Smooth muscle cell (in vitro differentiated cells): Measurements from ENCODE around the gene ZIC1. TPM values are rescaled to one million over a fixed set of nuclear protein-coding genes. Genes with fewer than 3 reads are reported as not detected.

ENCODE experiments used
- DNase-seq: peaks from one replicate; lab custom pipeline; 2025; ENCODE audit not compliant: unreplicated experiment; lab: John Stamatoyannopoulos, UW
- H2AFZ ChIP-seq: fragments of 200-600 bp; sonication (generic); 2 replicates; pipeline ENCODE4 v1.6.0; 2016; ENCODE audit warnings: antibody characterized with exemption, low read depth, mild to moderate bottlenecking
- H3F3A ChIP-seq: fragments of 200-600 bp; sonication (generic); 2 replicates; pipeline ENCODE4 v1.6.0; 2017; ENCODE audit warnings: antibody characterized with exemption, low read depth
- H3K27ac ChIP-seq: fragments of 200-600 bp; sonication (generic); 2 replicates; pipeline ENCODE4 v1.5.1; 2016; ENCODE audit warnings: low read depth, mild to moderate bottlenecking
- H3K27me3 ChIP-seq: fragments of 200-600 bp; sonication (generic); 2 replicates; pipeline ENCODE4 v1.6.1; 2016; ENCODE audit warnings: low read depth, mild to moderate bottlenecking
- H3K36me3 ChIP-seq: fragments of 200-600 bp; sonication (generic); 2 replicates; pipeline ENCODE4 v1.5.1; 2016; ENCODE audit warnings: low read depth
- H3K4me1 ChIP-seq: fragments of 200-600 bp; sonication (generic); 2 replicates; pipeline ENCODE4 v1.5.1; 2016; ENCODE audit warnings: low read depth
- H3K4me2 ChIP-seq: fragments of 200-600 bp; sonication (generic); 2 replicates; pipeline ENCODE4 v1.6.0; 2016; ENCODE audit warnings: mild to moderate bottlenecking
- H3K4me3 ChIP-seq: fragments of 200-600 bp; sonication (generic); 2 replicates; pipeline ENCODE4 v1.5.1; 2016; ENCODE audit warnings: mild to moderate bottlenecking
- H3K79me2 ChIP-seq: fragments of 200-600 bp; sonication (generic); 2 replicates; pipeline ENCODE4 v1.6.0; 2016; ENCODE audit warnings: low read depth, mild to moderate bottlenecking
- H3K9ac ChIP-seq: fragments of 200-600 bp; sonication (generic); 2 replicates; pipeline ENCODE4 v1.6.0; 2016; ENCODE audit warnings: low read depth
- H3K9me3 ChIP-seq: fragments of 200-600 bp; sonication (generic); replicated peaks from 2 replicates; pipeline ENCODE4 v1.5.1; 2016; ENCODE audit warnings: low read depth
- H4K20me1 ChIP-seq: fragments of 200-600 bp; sonication (generic); 2 replicates; pipeline ENCODE4 v1.6.0; 2016; ENCODE audit warnings: low read depth
- WGBS: methylation state at CpG from one replicate; pipeline ENCODE4 v1.1.7; 2016; ENCODE audit warnings: low lambda C conversion rate; 5-methylcytosine and 5-hydroxymethylcytosine counted together
- polyA plus RNA-seq: library from polyadenylated mRNA; unstranded; fragments of >200 nt; fragmentation: Nextera tagmentation; extraction: Ambion mirVana; gene quantifications from 2 replicates; pipeline ENCODE4 v1.2.1, GENCODE V29; 2016
- total RNA-seq: library from RNA; depleted of rRNA; stranded (reverse); fragments of >200 nt; gene quantifications from 2 replicates; pipeline ENCODE4 v1.2.3, GENCODE V29; 2014
- TF ChIP-seq, protein P1 (sequence below): fragments of 200-600 bp; sonication (generic); IDR thresholded peaks from 2 replicates; pipeline ENCODE4 v1.5.1; 2017; ENCODE audit warnings: borderline replicate concordance, mild to moderate bottlenecking, antibody characterized with exemption; ENCODE audit not compliant: insufficient read depth, poor library complexity, severe bottlenecking

ZIC1 gene
- total and polyA plus RNA-seq, 2 experiments from 2014 or later, result not detected

DNA sequence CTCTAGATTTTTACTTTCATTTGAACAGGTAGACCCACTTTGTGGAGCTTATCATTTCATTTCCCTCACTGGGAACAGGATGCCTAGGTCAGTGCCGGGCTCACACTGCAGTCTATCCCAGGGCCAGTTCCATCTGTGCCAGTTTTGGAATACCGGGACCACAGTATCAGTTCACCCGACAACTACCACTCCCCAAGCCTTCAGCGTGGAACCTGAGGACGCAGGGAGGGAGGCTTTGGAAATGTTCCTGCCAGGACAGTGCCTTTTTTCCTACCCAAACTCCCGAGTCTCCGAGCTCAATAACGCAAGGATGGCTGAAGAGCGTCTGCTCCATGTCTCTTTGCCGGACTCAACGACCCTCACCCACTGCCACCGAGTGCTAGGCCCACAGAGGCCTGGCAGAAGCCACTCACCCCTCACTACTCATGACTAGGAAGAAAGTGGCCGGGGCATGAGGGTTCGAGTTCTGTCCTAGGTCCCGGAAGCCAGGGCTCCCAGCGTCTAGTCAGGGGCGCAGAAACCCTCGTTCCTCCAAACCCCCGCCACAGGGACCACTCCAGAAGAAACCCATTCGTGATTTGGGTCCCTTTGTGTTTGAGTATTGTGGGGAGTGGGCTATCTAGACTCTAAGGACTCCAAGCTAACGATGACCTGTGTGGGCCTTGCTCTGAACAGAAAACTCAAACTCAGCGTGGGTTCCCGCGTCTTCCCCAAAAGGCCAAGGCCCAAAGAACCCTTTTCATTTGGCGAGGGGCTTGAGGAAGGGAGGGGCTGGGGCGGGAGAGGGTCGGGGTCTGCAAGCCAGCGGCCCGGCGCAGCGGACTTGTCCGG lies 11.4 kb downstream of the ZIC1 start:
- H3K4me2 ChIP-seq, result no peak overlapping the region
- H3K27me3 ChIP-seq, result peaks cover 100% of the 10 kb centered on the region
- H3K9me3 ChIP-seq, result no peaks in the 10 kb centered on the region
- TF ChIP-seq, protein P1, sequence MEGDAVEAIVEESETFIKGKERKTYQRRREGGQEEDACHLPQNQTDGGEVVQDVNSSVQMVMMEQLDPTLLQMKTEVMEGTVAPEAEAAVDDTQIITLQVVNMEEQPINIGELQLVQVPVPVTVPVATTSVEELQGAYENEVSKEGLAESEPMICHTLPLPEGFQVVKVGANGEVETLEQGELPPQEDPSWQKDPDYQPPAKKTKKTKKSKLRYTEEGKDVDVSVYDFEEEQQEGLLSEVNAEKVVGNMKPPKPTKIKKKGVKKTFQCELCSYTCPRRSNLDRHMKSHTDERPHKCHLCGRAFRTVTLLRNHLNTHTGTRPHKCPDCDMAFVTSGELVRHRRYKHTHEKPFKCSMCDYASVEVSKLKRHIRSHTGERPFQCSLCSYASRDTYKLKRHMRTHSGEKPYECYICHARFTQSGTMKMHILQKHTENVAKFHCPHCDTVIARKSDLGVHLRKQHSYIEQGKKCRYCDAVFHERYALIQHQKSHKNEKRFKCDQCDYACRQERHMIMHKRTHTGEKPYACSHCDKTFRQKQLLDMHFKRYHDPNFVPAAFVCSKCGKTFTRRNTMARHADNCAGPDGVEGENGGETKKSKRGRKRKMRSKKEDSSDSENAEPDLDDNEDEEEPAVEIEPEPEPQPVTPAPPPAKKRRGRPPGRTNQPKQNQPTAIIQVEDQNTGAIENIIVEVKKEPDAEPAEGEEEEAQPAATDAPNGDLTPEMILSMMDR, result no peak
- H3K27ac ChIP-seq, result no peak overlapping the region
- WGBS, result 12% methylated on average over 32 of the region's 32 CpGs
- no peaks in the 10 kb centered on the region for H3F3A ChIP-seq
- no peak overlapping the region for H2AFZ ChIP-seq
- DNase-seq, result no peak
- no peaks in the 10 kb centered on the region for H3K79me2 ChIP-seq
- H3K9ac ChIP-seq, result no peak overlapping the region
- peaks cover 22% of the 10 kb centered on the region for H3K4me1 ChIP-seq
- H3K4me3 ChIP-seq, result no peak overlapping the region
- H3K36me3 ChIP-seq, result no peaks in the 10 kb centered on the region
- no peaks in the 10 kb centered on the region for H4K20me1 ChIP-seq

DNA sequence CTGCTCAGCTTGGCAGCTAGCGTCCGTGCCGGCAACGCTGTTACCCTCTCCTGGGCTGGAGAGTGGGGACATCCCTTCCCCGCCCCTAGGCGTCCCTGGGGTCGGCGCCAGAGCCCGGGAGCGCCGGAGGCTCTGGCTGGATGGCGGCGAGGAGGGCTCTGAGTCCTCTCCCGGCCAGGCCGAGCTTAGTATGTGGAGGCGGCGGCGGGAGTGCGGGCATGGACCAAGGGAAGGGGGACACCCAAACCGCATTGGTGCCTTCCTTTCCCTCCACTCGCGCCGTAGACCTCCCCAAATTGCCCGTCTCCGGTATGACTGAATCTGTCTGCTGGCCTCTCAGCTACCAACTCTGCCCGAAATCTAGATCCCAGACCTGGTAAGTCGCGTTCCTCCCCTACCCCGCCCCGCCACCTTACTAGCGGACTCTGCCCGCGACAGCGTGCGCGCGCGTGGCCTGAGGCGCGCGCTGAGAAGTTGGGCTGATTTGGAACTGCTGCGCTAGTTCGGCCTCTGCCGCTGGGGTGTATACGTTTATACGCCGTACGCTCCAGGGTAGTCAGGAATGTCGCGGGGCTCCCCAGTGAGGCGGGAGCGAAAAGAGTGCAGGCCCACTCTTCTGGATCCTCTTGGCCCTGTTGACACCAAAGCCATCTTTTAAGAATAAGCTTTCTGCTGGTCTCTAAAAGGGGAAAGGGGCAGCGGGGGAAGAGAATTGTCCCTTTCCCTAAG lies 12.2 kb downstream of the ZIC1 start:
- Histone ChIP-seq H2AFZ (no peak overlapping the region), H3K79me2 (no peaks in the 10 kb centered on the region), H3K9ac (no peak overlapping the region), H3K4me2 (peak overlapping the region; percentile 58), H3F3A (no peaks in the 10 kb centered on the region), H4K20me1 (no peaks in the 10 kb centered on the region), H3K27ac (no peak overlapping the region), H3K9me3 (no peaks in the 10 kb centered on the region), H3K27me3 (peaks cover 100% of the 10 kb centered on the region), H3K4me3 (no peak overlapping the region), H3K4me1 (peaks cover 22% of the 10 kb centered on the region), H3K36me3 (no peaks in the 10 kb centered on the region)
- WGBS, result 1% methylated on average over 49 of the region's 53 CpGs
- TF ChIP-seq, protein P1, result no peak
- DNase-seq, result no peak

GRCh38 chr3:147422196-147422595 lies 13.0 kb downstream of the ZIC1 start:
- Histone ChIP-seq H4K20me1 (no peaks in the 10 kb centered on the region), H3K27ac (no peak overlapping the region), H3K36me3 (no peaks in the 10 kb centered on the region), H3K4me2 (no peak overlapping the region), H3K4me1 (peaks cover 22% of the 10 kb centered on the region), H3K27me3 (peaks cover 100% of the 10 kb centered on the region), H3K79me2 (no peaks in the 10 kb centered on the region), H3K9ac (no peak overlapping the region), H3K9me3 (no peaks in the 10 kb centered on the region), H2AFZ (no peak overlapping the region), H3K4me3 (no peak overlapping the region), H3F3A (no peaks in the 10 kb centered on the region)
- 6% methylated on average over 15 of the region's 15 CpGs for WGBS
- TF ChIP-seq, protein P1, result no peak
- no peak for DNase-seq
